HG03060 (cell line): ENCODE results near the gene SCAPER.
"Not testable (repeated sequence)": the region's sequence is repeated elsewhere in the genome, so short reads cannot be mapped to it uniquely, and the experiment has no call there.

Source experiments
- ATAC-seq: cut with Tn5 transposase; IDR thresholded peaks from one replicate; pipeline ENCODE4 v1.9.1; 2021; ENCODE audit warnings: low read depth, moderate number of reproducible peaks; ENCODE audit not compliant: unreplicated experiment

Gene SCAPER

DNA sequence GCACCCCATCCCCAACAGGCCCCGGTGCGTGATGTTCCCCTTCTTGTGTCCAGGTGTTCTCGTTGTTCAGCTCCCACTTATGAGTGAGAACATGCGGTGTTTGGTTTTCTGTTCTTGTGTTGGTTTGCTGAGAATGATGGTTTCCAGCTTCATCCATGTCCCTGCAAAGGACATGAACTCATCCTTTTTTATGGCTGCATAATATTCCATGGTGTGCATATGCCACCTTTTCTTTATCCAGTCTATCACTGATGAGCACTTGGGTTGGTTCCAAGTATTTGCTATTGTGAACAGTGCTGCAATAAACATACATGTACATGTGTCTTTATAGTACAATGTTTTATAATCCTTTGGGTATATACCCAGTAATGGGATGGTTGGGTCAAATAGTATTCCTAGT lies 217.5 kb downstream of the SCAPER start:
- ATAC-seq = not testable (repeated sequence)

DNA sequence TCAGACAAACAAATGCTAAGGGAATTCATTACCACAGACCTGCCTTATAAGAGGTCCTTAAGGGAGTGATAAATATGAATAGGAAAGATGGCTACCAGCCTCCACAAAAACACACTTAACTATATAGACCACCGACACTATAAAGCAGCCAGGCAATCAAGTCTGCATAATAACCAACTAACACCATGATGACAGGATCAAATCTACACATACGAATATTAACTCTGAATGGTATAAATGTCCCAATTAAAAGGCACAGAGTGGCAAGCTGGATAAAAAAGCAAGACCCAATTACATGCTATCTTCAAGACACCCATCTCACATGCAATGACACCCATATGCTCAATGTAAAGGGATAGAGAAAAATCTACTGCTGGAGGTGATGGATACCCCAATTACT lies 221.1 kb downstream of the SCAPER start:
- no peak for ATAC-seq

DNA sequence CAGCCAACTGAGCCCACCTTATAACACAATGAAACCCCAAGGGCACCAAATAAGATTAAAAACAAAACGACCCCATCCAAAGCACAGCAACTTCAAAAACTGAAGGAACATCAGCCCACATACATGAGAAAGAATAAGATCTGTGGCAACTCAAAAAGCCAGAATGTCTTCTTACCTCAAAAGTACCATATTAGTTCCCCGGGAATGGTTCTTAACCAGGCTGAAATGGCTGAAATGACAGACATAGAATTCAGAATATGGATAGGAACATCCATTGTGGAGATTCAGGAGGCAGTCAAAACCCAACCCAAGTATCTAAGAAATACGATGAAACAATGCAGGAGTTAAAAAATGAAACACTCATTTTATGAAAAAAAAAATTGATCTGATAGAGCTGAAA lies 222.3 kb downstream of the SCAPER start:
- no peak for ATAC-seq

DNA sequence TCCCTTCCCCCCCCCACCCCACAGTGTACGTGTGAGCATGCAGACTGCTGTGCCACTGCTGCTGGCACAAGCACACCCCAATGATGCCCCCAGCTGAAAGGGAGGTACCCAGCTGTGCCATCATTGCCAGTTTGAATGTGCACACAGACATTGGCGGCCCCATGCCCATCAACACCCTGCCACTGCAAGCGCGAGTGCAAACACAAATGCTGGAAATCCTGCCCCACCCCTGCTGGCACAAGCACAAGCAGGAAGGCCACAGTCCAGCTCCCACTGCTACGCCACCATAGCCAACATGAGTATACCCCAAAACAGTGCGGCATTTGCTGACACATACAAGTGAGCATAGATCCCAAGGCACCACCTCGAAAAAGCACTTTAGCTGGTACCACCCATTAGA lies 222.9 kb downstream of the SCAPER start:
- no peak for ATAC-seq

DNA sequence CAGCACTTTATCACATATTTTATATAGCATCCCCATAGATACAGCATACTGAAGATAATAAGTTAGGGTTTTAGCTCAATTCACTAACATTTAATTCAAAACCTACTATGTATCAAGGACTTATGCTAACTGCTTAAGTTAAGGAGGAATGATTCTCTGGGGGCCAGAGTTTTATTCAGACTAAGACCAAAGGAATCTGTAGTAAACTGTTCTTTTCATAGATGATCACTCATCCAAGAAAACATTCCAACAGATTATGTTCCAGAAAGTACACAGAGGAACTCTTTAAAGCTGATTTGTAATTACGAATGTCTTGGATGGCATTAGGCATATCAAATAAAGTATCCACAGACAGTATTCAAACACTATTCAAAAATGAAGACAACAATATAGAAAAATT lies 226.4 kb downstream of the SCAPER start:
- no peak for ATAC-seq

DNA sequence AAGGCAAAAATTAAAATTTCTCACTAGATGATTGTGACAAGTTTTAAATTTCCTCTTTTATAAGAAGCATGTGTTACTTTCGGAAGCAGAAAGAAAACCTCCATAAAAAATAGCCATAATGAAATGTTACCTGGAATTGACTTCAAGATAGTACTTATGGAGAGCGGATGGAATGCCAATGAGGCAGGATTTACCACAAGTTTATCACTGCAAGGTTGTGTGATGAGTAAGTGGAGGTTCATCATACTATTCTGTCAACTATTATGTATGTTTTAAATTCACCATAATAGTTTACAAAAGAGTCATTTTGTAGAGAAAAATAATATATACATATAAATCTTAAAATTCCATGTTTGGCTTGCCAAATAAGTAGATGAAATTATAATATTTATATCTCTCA lies 230.3 kb downstream of the SCAPER start:
- ATAC-seq = no peak

DNA sequence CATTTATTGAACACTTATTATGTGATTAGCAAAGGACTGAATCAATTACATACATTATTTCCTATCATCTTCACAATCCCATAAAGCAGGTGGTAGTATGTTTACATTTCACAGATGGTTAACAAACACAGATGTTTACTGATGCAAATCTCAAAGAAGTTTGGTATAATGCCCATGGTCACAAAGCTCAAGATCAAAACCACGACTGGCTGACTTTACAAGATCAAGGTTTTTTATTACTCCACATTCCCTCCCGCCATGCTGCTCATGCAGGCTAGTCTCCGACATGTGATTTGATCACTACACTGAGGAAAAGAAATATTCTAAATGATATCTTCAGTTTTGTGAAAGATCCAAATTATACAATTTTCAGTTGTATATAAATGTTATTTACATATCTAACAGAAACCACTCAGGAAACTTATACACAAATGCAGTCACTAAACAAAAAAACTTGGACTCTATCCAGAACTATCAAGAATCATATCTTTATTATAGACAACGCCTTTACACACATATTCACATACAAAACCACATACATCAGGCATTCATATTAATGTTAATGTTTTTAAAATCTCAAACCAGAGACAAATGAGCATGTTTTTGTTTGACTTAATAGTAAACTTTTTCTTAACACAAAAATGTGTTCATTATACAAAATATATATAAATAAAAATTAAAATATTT lies 235.5 kb downstream of the SCAPER start:
- no peak for ATAC-seq

DNA sequence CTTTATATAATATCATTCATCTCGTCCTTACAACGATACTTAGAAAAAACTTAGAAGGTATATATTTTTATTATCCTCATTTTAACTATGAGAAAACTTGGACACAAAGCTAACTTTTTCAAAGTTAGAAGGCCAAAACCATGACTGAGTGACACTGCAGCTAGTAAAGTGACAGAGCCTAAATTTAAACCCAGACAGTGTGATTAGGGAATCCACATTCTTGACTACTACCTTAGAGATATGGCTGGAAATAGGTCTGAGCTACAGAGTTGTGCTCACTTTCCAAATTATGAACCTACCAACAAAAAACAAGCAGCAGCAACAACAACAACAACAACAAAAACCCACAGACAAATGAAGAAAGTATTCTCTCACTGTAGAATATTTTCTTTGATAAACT lies 236.2 kb downstream of the SCAPER start:
- no peak for ATAC-seq

DNA sequence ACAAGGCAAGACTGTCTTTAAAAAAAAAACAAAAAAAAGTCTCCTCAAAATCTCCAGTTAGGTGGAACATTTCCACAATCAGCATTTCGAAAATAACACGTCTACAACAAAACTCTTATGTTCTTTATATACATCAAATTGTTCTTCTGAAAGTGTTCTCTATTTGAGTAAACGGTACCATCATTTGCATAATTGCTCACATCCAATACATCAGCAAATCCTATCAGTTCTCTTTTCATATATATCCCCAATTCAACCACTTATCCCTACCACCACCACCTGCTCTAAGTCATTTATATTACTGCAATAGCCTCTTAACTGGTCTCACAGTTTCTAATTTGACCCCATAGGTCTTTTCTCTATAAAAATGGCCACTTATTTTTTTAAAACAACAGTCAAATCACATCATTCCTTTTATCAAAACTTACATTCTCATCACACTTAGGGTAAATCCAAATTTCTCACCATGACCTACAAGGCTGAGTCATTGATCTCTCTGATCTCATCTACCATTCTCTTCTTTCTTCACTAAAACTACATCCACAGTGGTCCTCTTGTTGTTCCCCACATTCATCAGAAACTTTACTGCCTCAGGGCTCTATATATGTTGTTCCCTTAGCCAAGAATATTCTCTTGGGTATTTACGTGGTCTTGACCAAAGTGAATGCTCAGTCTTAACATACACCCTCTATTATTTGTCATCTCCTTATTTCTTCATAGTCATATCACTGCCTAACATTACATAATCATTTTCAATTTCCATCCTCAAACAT lies 237.0 kb downstream of the SCAPER start:
- ATAC-seq = no peak

DNA sequence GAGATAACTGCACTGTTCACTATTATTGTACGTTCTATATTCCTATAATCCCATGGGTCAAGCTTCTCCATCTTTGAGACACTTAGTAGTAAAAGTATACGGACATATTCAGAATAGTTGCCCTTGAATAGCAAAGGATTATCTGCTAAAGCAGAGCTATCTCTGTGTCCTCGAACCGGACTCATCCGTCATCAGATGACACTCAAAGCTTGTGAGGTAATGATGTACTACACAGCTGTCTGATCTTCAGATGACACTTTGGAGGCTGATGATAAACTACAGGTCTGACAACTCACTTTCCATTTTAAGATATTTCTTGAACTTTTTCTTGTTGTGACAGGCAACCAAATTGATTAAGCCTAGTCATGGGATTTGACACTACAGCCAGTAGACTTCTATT lies 240.2 kb downstream of the SCAPER start:
- ATAC-seq = no peak

DNA sequence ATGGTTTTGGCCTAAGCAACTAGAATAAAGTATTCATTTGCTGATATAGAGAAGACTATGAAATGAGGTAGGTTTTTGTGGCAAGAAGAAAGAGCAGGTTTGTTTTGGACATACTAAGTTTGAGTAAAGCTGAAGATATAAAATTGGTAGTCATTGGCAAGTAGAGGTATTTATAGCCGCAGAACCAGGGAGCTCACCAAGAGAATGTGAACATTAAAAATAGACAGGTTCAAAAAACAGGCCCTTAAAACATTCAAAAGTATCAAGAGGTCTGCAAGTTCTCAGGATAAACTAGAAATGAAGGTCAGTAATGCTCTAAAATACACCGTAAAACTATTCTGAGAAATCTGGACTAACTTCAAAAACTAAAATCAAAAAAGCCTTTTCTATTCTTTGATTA lies 240.7 kb downstream of the SCAPER start:
- no peak for ATAC-seq

DNA sequence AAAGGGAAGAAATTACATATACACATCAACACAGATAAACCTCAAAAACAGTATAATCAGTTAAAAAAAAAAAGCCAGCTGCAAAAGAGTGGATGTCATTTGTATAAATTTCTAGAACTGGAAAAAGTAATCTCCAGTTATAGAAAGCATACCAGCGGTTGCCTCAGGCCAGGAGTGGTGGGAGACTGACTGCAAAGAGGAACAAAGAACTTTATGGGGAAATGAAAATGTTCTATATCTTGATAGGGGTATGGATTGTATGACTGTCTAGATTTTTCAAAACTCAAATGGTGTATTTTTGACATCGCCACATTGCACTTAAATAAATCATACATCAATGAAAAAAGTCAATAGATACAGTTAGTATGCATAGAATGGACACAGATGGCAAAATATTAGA lies 241.6 kb downstream of the SCAPER start:
- ATAC-seq = no peak

DNA sequence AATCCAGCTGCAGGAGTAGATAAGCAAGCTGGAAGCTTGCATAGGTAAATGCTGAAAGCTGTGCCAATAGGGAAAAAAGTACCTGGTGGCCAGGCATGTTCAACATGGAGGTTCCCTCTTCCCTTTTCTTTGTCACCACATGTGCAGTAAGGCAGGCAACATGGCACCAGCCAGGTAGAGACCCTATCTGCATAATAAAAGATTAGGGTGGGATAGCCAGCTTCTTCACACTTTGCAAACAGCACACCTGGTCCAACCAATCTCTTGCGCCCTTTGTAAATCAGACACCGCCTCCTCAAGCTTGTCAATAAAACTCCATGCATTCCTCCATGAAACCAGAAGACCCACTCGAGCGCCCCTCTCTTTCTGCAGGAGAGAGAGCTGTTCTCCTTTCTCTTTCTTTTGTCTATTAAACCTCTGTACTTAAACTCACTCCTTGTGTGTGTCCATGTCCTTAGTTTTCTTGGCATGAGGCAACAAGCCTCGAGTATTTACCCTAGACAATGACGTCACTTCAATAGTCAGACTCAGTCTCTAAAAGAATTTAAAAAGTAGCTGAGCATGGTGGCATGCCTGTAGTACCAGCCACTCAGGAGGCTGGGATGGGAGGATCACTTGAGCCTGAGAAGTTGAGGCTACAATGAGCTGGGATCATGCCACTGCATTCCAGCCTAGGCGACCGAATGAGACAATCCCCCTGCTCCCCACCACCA lies 256.3 kb downstream of the SCAPER start:
- no peak for ATAC-seq

DNA sequence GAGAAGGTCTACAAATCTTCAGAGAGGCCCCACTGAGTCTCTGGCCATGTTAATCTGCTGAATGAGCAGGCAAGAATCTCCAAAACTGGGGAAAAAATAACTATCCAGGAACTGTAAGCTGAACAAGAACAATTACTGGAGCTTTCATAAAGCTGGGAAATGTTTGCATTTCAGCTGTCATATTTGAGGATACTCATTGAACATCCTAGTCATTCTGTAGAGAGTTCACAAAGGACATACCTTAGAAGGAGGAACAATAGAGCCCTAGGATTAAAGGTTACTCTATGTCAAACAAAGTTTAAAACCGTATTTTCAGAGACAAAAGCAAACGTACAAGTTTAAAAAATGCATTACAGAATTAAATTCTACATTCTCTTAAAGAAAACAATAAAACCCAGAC lies 257.5 kb downstream of the SCAPER start:
- no peak for ATAC-seq

DNA sequence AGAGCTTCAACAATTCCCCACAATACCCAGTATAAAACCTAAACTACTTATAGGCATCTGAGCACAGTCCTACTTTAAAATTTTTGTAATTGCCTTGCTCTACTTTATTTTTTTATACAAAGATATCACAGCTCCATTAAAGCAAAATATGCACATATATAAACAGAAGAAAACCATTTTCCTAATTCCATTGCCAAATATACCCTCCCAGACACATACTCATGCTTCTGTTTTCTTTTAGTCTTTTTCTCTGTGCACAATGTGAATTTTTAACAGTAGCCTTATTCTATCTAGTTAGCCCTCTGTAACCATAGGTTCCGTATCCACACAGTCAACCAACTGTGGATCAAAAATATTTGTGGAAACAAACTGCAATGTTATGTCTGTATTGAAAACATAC lies 260.5 kb downstream of the SCAPER start:
- ATAC-seq = no peak

DNA sequence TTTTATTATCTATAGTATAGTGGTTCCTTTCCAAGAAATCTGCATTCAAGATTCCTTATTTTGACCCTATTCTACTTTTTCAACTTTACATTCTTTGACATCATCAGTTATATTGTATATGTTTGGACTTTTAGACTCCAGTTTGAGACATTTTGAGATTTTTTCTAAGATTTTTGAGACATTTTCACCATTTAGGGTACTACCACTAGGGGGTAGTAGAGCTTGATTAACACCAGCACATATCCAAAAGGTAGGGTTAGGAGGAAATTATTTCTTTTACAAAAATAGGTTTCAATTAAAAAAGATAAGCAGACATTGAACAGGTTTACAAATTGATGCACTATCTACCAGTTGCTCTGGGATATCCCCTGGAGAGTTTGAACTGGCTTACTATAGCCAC lies 262.5 kb downstream of the SCAPER start:
- no peak for ATAC-seq

DNA sequence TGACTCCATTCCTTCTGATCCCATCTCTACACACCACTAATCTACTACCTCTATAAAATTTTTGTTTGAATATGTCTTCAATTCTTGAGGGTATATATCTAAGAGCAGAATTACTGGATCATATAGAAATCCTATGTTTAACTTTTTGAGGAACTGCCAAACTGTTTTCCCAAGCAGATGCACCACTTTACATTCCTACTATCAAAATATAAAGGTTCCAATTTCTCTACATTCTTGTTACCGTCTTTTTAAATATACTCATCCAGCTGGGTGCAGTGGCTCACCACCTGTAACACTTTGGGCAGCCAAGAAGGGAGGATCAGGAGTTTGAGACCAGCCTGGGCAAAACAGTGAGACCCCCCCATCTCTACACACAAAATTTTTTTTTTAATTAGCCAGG lies 268.0 kb downstream of the SCAPER start:
- no peak for ATAC-seq

DNA sequence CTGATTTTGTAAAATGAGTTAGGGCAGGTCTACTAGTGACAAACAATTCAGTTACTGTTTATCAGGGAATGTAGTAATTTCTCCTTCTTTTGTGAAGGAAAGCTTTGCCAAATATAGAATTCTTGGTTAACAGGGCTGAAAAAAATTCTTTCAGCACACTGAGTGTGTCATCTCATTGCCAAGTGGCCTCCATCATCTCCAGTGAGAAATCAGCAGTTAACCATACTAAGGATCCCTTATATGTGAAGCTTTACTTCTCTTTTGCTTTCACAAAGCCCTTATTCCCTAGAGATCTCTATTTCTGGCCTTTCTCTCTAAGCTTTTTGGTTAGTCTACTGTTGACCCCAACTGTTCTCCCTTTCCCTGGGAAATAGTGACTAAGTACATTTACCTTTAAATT lies 269.1 kb downstream of the SCAPER start:
- no peak for ATAC-seq

DNA sequence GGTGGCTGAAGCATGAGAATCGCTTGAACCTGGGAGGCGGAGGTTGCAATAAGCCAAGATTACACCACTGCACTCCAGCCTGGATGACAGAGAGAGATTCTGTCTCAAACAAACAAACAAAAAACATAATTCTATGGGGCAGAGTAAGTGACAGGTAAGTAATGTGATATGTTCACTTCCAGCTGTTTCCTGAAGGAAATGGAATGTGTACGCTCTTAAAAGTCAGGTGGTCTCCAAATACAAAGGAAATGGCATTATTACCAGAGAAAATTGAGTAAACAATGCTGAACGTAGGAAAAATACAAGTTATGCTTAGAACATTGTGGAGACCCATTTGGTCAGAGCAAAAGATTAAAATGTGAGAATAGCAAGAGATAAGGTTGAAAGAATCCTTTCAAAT lies 278.5 kb downstream of the SCAPER start:
- no peak for ATAC-seq

DNA sequence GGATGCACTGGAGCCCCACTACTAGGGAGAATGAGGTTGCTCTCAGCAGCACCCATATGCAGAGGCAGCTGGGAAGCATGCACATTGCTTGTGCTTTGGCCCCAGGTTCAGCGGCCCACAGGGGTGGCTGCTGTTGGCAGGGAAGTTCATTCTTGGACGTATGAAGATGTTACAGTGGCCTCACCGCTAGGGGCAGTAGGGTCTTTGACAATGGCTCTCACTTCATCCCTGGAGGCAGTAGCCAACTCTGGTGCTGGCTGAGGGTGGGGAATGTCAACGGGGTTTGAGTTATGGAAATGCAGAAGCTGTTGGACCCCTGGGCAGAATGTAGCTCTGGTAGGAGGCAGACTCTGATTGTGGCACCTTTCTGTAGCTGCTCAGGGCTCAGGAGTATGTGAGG lies 279.9 kb downstream of the SCAPER start:
- no peak for ATAC-seq

DNA sequence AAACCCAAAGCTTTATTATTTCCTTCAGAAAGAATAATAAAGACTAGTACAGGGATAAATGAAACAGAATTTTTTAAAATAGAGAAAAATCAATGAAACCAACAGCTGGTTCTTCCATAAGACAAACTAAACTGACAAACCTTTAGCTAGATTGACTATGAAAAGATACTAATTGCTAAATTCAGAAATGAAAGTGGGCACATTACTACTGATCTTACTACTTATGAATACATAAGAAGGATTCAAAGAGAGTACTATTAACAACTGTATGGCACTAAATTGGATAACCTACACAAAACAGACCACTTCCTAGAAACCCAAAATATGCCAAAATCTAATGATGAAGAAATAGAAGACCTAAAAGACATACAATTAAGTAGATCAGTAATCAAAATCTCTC lies 290.4 kb downstream of the SCAPER start:
- ATAC-seq = no peak
